ENCODE results near the gene DDX46.
"Not testable (repeated sequence)": the region's sequence is repeated elsewhere in the genome, so short reads cannot be mapped to it uniquely, and the experiment has no call there.

The DDX46 gene, protein sequence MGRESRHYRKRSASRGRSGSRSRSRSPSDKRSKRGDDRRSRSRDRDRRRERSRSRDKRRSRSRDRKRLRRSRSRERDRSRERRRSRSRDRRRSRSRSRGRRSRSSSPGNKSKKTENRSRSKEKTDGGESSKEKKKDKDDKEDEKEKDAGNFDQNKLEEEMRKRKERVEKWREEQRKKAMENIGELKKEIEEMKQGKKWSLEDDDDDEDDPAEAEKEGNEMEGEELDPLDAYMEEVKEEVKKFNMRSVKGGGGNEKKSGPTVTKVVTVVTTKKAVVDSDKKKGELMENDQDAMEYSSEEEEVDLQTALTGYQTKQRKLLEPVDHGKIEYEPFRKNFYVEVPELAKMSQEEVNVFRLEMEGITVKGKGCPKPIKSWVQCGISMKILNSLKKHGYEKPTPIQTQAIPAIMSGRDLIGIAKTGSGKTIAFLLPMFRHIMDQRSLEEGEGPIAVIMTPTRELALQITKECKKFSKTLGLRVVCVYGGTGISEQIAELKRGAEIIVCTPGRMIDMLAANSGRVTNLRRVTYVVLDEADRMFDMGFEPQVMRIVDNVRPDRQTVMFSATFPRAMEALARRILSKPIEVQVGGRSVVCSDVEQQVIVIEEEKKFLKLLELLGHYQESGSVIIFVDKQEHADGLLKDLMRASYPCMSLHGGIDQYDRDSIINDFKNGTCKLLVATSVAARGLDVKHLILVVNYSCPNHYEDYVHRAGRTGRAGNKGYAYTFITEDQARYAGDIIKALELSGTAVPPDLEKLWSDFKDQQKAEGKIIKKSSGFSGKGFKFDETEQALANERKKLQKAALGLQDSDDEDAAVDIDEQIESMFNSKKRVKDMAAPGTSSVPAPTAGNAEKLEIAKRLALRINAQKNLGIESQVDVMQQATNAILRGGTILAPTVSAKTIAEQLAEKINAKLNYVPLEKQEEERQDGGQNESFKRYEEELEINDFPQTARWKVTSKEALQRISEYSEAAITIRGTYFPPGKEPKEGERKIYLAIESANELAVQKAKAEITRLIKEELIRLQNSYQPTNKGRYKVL

DNA sequence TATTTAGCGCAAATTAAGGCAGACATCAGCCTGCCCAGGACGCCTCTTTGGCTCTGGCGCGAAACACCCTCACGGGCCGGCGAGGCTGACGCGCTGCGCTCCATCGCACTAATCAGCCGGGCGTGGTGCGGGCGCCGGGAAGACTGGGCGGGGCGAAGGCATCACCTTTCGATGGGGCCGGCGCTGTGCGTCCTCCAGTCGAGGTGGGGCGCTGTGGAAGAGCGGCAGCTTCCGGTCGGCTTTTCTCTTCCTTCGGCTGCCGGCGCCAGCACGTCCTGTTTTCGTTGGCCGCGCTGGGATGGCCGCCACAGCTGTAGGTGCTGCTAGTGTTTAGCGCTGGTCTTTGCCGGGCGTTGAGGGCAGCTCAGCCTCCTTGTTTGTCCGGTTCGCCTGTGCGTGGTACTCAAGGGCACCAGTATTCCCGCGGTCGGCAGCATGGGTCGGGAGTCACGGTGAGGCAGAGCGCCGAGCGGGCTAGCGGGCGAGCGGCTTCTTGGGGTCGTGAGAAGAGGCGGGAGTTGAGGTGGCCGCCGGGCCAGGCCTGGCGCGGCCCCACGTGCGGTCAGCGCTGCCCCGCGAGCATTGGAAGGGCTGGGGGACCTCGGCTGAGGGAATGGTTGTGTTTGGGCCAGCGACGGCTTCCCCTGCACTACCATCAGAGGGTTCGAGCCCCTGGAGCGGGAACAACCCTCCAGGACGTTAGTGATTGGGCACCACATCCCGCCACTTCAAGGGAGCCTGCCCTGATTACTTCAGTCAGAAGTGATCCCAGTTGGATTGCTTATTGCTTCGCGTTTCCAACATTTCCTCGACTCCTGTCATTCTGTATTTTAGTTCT lies at the start of gene DDX46:
TSS of gene DDX46 (plus strand) at position 276 of the 838 bp plus-strand sequence. CDS start at position 436, 160 bp downstream.
- H3K27me3 Mint-ChIP-seq = peaks cover 4% of the 10 kb centered on the region
- intact Hi-C loops (cut with micrococcal nuclease) = loop anchor here (1.0 kb wide), 1 partner anchor 20 kb away; the partner anchor contains the start of gene CAMLG
- H3K4me3 Mint-ChIP-seq = peak within 1 kb of the TSS; percentile 100
- peaks cover 39% of the 10 kb centered on the region for H3K4me1 Mint-ChIP-seq (ENCODE audit: low read depth)
- no peaks in the 10 kb centered on the region for H3K9me3 Mint-ChIP-seq
- H3K27ac Mint-ChIP-seq = peak within 1 kb of the TSS; percentile 97
- peaks cover 11% of the 10 kb centered on the region for H3K36me3 Mint-ChIP-seq (ENCODE audit: low read depth)

DNA sequence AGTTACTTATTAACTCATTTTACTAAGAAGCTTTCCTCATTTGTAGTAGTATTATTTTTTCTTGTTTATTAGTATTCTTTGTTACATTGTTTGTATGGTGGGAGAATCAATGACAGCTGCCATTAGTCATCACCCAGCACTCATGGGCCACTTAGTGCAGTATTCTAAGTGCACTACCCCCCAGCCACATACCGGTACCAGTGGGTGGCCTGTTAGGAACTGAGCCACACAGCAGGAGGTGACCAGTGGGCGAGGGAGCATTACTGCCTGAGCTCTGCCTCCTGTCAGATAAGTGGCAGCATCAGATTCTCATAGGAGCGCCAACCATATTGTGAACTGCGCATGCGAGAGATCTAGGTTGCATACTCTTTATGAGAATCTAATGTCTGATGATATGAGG lies 44.5 kb upstream of the DDX46 start:
- peaks cover 87% of the 10 kb centered on the region for H3K36me3 Mint-ChIP-seq (ENCODE audit: low read depth)
- no peaks in the 10 kb centered on the region for H3K9me3 Mint-ChIP-seq
- no peak overlapping the region for H3K4me3 Mint-ChIP-seq
- intact Hi-C loops (cut with micrococcal nuclease) = no loop called here
- no peaks in the 10 kb centered on the region for H3K27me3 Mint-ChIP-seq
- no peaks in the 10 kb centered on the region for H3K4me1 Mint-ChIP-seq (ENCODE audit: low read depth)
- H3K27ac Mint-ChIP-seq = no peak overlapping the region

DNA sequence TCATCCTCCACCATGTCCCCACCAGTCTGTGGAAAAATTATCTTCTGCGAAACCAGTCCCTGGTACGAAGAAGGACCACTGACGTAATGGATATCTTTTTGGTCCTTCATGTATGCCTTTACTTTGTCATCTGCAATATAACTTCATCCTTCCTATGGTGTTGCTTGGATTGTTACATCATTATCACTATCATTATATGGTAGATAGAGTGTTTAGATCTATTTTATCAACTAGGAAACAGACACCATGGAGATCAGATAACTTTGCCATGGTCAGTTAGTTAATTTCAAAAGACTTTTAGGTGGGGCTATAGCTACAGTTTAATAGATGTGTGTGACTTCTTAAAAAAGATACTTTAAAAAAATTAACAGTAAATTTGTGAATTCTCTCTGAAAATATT lies 44.0 kb upstream of the DDX46 start:
- intact Hi-C loops (cut with micrococcal nuclease) = no loop called here
- Mint-ChIP-seq H3K4me1 (ENCODE audit: low read depth) (no peaks in the 10 kb centered on the region), H3K9me3 (no peaks in the 10 kb centered on the region), H3K4me3 (no peak overlapping the region), H3K36me3 (ENCODE audit: low read depth) (peaks cover 87% of the 10 kb centered on the region), H3K27ac (no peak overlapping the region), H3K27me3 (no peaks in the 10 kb centered on the region)

DNA sequence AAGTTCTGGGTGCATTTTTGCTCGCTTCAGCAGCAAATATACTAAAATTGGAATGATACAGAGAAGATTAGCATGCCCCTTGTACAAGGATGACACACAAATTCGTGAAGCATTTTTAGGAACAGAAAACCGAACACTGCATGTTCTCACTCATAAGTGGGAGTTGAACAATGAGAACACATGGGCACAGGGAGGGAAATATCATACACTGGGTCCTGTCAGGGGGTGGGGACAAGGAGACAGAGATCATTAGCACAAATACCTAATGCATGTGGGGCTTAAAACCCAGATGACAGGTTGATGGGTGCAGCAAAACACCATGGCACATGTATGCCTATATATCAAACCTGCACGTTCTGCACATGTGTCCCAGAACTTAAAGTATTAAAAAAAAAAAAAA lies 43.1 kb upstream of the DDX46 start:
- peaks cover 80% of the 10 kb centered on the region for H3K36me3 Mint-ChIP-seq (ENCODE audit: low read depth)
- H3K4me1 Mint-ChIP-seq (ENCODE audit: low read depth); intact Hi-C loops (cut with micrococcal nuclease); H3K4me3 Mint-ChIP-seq; H3K27me3 Mint-ChIP-seq; H3K27ac Mint-ChIP-seq; H3K9me3 Mint-ChIP-seq: not testable (repeated sequence)

DNA sequence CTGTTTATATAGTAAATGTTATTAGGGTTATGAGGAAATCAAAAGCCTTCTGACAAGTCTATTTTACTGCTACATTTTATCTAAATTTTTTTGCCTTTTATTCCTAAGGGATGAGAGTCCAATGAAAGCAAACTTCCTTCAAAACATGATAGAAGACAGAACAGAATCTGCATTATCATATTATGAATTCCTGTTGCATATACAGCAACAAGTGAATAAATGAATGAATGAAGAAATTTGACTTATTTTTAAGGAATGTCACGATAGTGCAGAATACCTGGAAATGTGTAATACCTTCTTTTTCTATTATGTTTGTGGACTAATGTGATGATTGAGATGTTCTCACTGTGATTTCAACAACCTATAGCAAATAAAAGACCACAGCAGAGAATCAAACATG lies 33.7 kb upstream of the DDX46 start:
- Mint-ChIP-seq H3K9me3 (no peaks in the 10 kb centered on the region), H3K36me3 (ENCODE audit: low read depth) (peaks cover 43% of the 10 kb centered on the region), H3K27ac (no peak overlapping the region), H3K4me1 (ENCODE audit: low read depth) (no peaks in the 10 kb centered on the region), H3K4me3 (no peak overlapping the region), H3K27me3 (no peaks in the 10 kb centered on the region)
- intact Hi-C loops (cut with micrococcal nuclease) = loop anchor here (10.0 kb wide), 1 partner anchor 50 kb away; no protein-coding TSS in a partner anchor

DNA sequence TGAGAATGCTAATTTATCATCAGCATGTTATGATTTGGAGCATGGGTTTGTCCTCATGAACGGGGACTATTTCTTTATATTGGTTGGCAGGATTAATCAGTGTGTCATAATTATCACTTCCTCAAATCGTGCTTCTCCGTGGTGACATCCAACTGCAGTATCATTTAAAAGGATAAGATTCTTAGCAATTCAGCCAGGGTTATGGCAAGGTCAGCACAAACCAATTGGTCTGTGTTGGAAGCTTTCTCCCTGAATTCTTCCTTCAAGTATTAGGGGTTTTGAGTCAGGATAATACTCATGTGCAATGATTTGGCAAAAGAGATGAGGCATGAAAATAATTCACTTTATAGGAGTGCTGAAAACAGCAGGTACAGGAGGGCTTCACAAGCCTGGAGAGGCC lies 25.8 kb upstream of the DDX46 start:
- intact Hi-C loops (cut with micrococcal nuclease) = no loop called here
- no peak overlapping the region for H3K4me3 Mint-ChIP-seq
- no peaks in the 10 kb centered on the region for H3K9me3 Mint-ChIP-seq
- H3K36me3 Mint-ChIP-seq (ENCODE audit: low read depth) = peaks cover 2% of the 10 kb centered on the region
- no peaks in the 10 kb centered on the region for H3K27me3 Mint-ChIP-seq
- H3K27ac Mint-ChIP-seq = no peak overlapping the region
- peaks cover 11% of the 10 kb centered on the region for H3K4me1 Mint-ChIP-seq (ENCODE audit: low read depth)

DNA sequence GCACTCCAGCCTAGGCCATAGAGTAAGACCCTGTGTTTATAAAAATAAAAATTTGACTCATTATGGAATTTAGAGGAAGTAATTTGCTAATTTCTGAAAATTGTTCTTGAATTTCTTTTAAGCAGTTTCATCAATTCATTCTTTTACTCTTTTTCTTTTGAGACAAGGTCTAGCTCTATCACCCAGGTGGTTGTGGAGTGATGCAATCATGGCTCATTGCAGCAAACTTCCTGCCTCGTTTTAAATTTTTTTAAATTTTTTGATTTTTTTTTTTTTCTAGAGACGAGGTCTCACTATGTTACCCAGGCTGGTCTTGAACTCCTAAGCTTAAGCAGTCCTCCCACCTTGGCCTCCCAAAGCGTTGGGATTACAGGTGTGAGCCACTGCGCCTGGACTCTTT lies 23.3 kb upstream of the DDX46 start:
- H3K27ac Mint-ChIP-seq = peak overlapping the region; percentile 76
- no peaks in the 10 kb centered on the region for H3K9me3 Mint-ChIP-seq
- no peaks in the 10 kb centered on the region for H3K27me3 Mint-ChIP-seq
- peaks cover 15% of the 10 kb centered on the region for H3K36me3 Mint-ChIP-seq (ENCODE audit: low read depth)
- intact Hi-C loops (cut with micrococcal nuclease) = loop anchor here (5.0 kb wide), 1 partner anchor 112 kb away; the partner anchor contains the start of gene C5orf24
- H3K4me1 Mint-ChIP-seq (ENCODE audit: low read depth) = peaks cover 27% of the 10 kb centered on the region
- no peak overlapping the region for H3K4me3 Mint-ChIP-seq

DNA sequence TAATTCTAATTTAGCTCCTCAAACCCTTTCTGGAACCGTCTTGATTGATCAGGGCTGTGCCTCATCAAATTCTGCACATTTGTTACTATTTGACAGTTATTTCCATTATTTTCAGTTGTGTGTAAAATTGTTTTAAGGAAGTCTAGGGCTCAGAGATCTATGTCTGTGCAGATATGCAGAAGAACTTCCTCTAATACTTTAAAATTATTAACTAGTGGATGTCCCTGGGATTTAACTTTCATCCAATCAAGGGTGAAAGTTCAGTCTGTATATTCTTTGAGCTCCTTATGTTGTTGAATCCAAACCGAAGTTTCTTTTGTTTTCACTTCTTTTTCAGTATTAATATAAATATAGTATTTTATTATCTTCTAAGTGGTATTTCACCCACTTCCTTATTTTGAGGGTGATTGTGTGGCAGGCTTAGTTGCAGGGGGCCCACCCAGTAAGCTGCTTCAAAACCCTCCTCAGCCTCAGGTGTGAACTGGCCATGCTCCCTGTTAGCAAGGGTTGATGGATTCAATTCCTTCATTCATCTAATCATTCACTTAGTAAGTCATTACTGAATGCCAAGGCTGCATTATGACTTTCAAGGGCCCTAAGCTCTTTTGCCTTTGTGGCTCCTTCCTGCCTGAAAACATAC lies 22.3 kb upstream of the DDX46 start:
- Mint-ChIP-seq H3K4me3 (no peak overlapping the region), H3K27me3 (no peaks in the 10 kb centered on the region), H3K36me3 (ENCODE audit: low read depth) (peaks cover 25% of the 10 kb centered on the region), H3K4me1 (ENCODE audit: low read depth) (peaks cover 31% of the 10 kb centered on the region), H3K9me3 (no peaks in the 10 kb centered on the region), H3K27ac (peak overlapping the region; percentile 76)
- intact Hi-C loops (cut with micrococcal nuclease) = loop anchor here (5.0 kb wide), 1 partner anchor 111 kb away; the partner anchor contains the start of gene C5orf24

DNA sequence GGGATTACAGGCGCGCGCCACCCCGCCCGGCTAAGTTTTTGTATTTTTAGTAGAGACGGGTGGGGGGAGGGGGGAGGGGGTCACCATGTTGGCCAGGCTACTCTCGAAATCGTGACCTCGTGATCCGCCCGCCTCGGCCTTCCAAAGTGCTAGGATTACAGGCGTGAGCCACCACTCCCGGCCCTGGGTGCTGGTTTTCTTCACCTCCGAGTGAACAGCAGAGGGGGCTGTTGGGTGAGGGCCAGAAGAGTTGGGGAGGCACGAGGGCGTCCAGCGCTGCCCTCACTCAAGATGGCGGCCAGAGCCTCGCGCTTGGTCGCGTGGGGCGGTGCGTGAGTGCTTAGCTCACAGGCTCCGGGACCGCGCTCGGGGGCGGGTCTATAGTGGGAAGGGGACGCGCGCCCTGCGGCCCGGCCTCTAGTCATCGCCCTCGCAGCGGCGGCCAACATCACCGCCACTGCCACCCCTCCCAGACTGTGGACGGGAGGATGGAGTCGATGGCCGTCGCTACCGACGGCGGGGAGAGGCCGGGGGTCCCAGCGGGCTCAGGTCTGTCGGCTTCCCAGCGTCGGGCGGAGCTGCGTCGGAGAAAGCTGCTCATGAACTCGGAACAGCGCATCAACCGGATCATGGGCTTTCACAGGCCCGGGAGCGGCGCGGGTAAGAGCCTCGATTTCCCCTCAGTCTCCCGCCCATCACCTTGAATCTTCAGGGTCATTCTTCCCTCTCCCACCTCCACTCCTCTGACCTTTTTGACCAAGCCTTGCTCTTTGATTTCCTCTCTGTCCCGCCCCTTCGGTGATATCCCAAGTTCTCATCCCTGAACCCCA lies 20.2 kb upstream of the DDX46 start, which contains the start of gene CAMLG:
TSS of gene CAMLG (plus strand) at position 416 of the 830 bp plus-strand sequence. CDS start at position 489, 73 bp downstream.
- no peaks in the 10 kb centered on the region for H3K9me3 Mint-ChIP-seq
- peaks cover 37% of the 10 kb centered on the region for H3K36me3 Mint-ChIP-seq (ENCODE audit: low read depth)
- intact Hi-C loops (cut with micrococcal nuclease) = loop anchor here (1.0 to 5.0 kb wide), 4 partner anchors 20 to 166 kb away; partner anchors contain the start of genes C5orf24, DDX46, PCBD2 and SEC24A
- H3K4me3 Mint-ChIP-seq = peak within 1 kb of the TSS; percentile 97
- H3K27me3 Mint-ChIP-seq = no peaks in the 10 kb centered on the region
- peak within 1 kb of the TSS; percentile 92 for H3K27ac Mint-ChIP-seq
- H3K4me1 Mint-ChIP-seq (ENCODE audit: low read depth) = peaks cover 26% of the 10 kb centered on the region

DNA sequence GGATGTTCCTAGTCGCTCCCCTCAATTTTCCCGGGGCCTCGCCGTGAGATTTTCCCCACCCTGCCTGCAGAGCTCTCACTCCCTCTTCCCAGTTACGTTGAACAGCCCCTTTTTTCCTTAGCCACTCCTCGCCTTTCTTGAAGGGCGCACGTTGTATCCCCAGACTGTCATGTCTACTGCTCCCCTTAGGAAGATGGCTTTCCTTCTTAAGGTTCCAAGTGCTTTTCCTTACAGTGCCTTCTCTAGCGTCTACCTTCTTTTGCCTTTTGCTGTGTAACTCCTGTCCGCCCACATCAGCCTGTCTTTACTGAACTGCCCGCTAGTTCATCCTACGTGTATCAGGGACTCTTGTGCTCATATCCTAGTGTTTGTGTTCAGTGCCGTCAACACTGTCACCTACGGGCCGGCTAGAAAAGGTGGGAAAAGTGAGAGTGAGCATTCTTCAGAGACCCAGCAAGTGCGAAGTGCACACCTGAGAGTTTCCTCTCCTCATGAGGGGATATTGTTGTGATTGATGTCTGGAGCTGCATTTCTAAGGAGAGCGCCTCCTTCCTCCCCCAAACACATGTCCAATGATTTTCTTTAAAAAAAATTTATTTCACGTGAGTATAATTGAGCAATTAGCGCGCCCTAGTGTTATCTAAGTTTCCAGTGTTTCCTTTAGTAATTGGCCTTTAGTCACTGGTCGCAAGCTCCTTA lies 19.5 kb upstream of the DDX46 start:
- H3K36me3 Mint-ChIP-seq (ENCODE audit: low read depth) = peaks cover 45% of the 10 kb centered on the region
- no peaks in the 10 kb centered on the region for H3K27me3 Mint-ChIP-seq
- H3K4me3 Mint-ChIP-seq = peak overlapping the region; percentile 97
- peaks cover 26% of the 10 kb centered on the region for H3K4me1 Mint-ChIP-seq (ENCODE audit: low read depth)
- intact Hi-C loops (cut with micrococcal nuclease) = loop anchor here (1.0 to 5.0 kb wide), 4 partner anchors 19 to 166 kb away; partner anchors contain the start of genes C5orf24, DDX46, PCBD2 and SEC24A
- H3K9me3 Mint-ChIP-seq = no peaks in the 10 kb centered on the region
- H3K27ac Mint-ChIP-seq = peak overlapping the region; percentile 92

DNA sequence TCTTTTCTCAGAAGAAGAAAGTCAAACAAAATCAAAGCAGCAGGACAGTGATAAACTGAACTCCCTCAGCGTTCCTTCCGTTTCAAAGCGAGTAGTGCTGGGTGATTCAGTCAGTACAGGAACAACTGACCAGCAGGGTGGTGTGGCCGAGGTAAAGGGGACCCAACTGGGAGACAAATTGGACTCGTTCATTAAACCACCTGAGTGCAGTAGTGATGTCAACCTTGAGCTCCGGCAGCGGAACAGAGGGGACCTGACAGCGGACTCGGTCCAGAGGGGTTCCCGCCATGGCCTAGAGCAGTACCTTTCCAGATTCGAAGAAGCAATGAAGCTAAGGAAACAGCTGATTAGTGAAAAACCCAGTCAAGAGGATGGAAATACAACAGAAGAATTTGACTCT lies 17.5 kb upstream of the DDX46 start:
- intact Hi-C loops (cut with micrococcal nuclease) = no loop called here
- peaks cover 47% of the 10 kb centered on the region for H3K36me3 Mint-ChIP-seq (ENCODE audit: low read depth)
- peaks cover 26% of the 10 kb centered on the region for H3K4me1 Mint-ChIP-seq (ENCODE audit: low read depth)
- H3K9me3 Mint-ChIP-seq = no peaks in the 10 kb centered on the region
- H3K27ac Mint-ChIP-seq = no peak overlapping the region
- H3K4me3 Mint-ChIP-seq = no peak overlapping the region
- H3K27me3 Mint-ChIP-seq = no peaks in the 10 kb centered on the region
